DND-41 (cell line): Measurements from ENCODE around the gene CHST1.
A peak's percentile ranks its signal among the peaks of the same experiment; 100 is the strongest.

Source experiments
- ATAC-seq: fragments of 200-7000 bp; cut with Tn5 transposase; 3 replicates; pipeline ENCODE4 v1.9.1; 2021; ENCODE audit warnings: low read depth; ENCODE audit not compliant: insufficient read depth
- DNase-seq: peaks from one replicate; pipeline ENCODE4 v3.0.0-alpha.2; 2020
- H2AFZ ChIP-seq: 2 replicates; pipeline ENCODE4 v1.6.0; 2012; ENCODE audit warnings: low read depth, low read length
- H3K27ac ChIP-seq: 2 replicates; pipeline ENCODE4 v1.5.1; 2012; ENCODE audit warnings: low read length, inconsistent platforms
- H3K27me3 ChIP-seq: fragments of 200-600 bp; sonication (generic); 2 replicates; pipeline ENCODE4 v1.6.0; 2012; ENCODE audit warnings: low read length, mild to moderate bottlenecking, inconsistent platforms; ENCODE audit not compliant: insufficient read depth, poor library complexity
- H3K36me3 ChIP-seq: 2 replicates; pipeline ENCODE4 v1.5.1; 2012; ENCODE audit warnings: low read length, inconsistent platforms; ENCODE audit not compliant: insufficient read depth
- H3K4me1 ChIP-seq: 2 replicates; pipeline ENCODE4 v1.5.1; 2012; ENCODE audit warnings: mild to moderate bottlenecking, low read length; ENCODE audit not compliant: insufficient read depth
- H3K4me2 ChIP-seq: 2 replicates; pipeline ENCODE4 v1.6.0; 2012; ENCODE audit warnings: mild to moderate bottlenecking, moderate library complexity, low read length, inconsistent platforms; ENCODE audit not compliant: insufficient read depth
- H3K4me3 ChIP-seq, 2 experiments: fragments of 200-600 bp in 1 of 2; shearing (Covaris generic) in 1 of 2; 2 replicates each; pipeline ENCODE4 v1.5.1; 2012 to 2016; ENCODE audit warnings: inconsistent platforms in 2 of 2, low read length in 2 of 2, mild to moderate bottlenecking in 2 of 2, low read depth in 1 of 2, moderate library complexity in 1 of 2
- H3K79me2 ChIP-seq: 2 replicates; pipeline ENCODE4 v1.6.0; 2012; ENCODE audit warnings: low read length, inconsistent platforms; ENCODE audit not compliant: insufficient read depth
- H3K9ac ChIP-seq: 2 replicates; pipeline ENCODE4 v1.6.0; 2012; ENCODE audit warnings: low read depth, mild to moderate bottlenecking, inconsistent platforms, low read length, moderate library complexity
- H3K9me3 ChIP-seq: 2 replicates; pipeline ENCODE4 v1.5.1; 2012; ENCODE audit warnings: low read length, moderate library complexity, mild to moderate bottlenecking, inconsistent platforms; ENCODE audit not compliant: insufficient read depth, severe bottlenecking
- H4K20me1 ChIP-seq: 2 replicates; pipeline ENCODE4 v1.6.0; 2012; ENCODE audit warnings: low read length; ENCODE audit not compliant: insufficient read depth
- CTCF ChIP-seq: IDR thresholded peaks from 2 replicates; pipeline ENCODE4 v1.5.1; 2012; ENCODE audit warnings: borderline replicate concordance, low read length, moderate library complexity, mild to moderate bottlenecking; ENCODE audit not compliant: poor library complexity, severe bottlenecking; ENCODE audit errors: extremely low read depth
- EZH2 ChIP-seq: IDR thresholded peaks from 3 replicates; pipeline ENCODE4 v1.6.1; 2012; ENCODE audit warnings: borderline replicate concordance, low read depth, mild to moderate bottlenecking, moderate library complexity, low read length, inconsistent platforms; ENCODE audit not compliant: severe bottlenecking

Gene CHST1

GRCh38 chr11:45661439-45662055, 3.9 kb downstream of the CHST1 start:
- TF ChIP-seq EZH2 (no peak), CTCF (no peak)
- ATAC-seq (no peak), DNase-seq (no peak)
- Histone ChIP-seq H3K27ac (no peak overlapping the region), H3K4me2 (peak overlapping the region; percentile 87), H3K27me3 (peaks cover 28% of the 10 kb centered on the region), H2AFZ (no peak overlapping the region), H3K9ac (no peak overlapping the region), H3K4me1 (peaks cover 78% of the 10 kb centered on the region), H3K9me3 (no peaks in the 10 kb centered on the region), H4K20me1 (peaks cover 60% of the 10 kb centered on the region), H3K79me2 (peaks cover 80% of the 10 kb centered on the region), H3K36me3 (peaks cover 3% of the 10 kb centered on the region; the same call in 1 of the 2 replicates), H3K4me3 (no peak overlapping the region)

GRCh38 chr11:45660729-45661438, 4.5 kb downstream of the CHST1 start:
- peaks cover 76% of the 10 kb centered on the region for H3K4me1 ChIP-seq
- no peak overlapping the region for H3K4me3 ChIP-seq
- peak overlapping the region; percentile 5; the same call in 1 of the 2 replicates for H3K9ac ChIP-seq
- DNase-seq (no peak), ATAC-seq (no peak)
- no peak overlapping the region for H2AFZ ChIP-seq
- H3K9me3 ChIP-seq, result no peaks in the 10 kb centered on the region
- peak overlapping the region; percentile 22; the same call in 1 of the 2 replicates for H3K4me2 ChIP-seq
- H3K36me3 ChIP-seq, result peaks cover 3% of the 10 kb centered on the region; the same call in 1 of the 2 replicates
- peaks cover 83% of the 10 kb centered on the region for H3K79me2 ChIP-seq
- no peak overlapping the region for H3K27ac ChIP-seq
- TF ChIP-seq CTCF (no peak), EZH2 (no peak)
- H4K20me1 ChIP-seq, result peaks cover 54% of the 10 kb centered on the region
- H3K27me3 ChIP-seq, result peaks cover 22% of the 10 kb centered on the region

GRCh38 chr11:45659818-45660160, 5.6 kb downstream of the CHST1 start:
- peaks cover 57% of the 10 kb centered on the region for H4K20me1 ChIP-seq
- no peak overlapping the region for H3K9ac ChIP-seq
- no peak for DNase-seq

More at GRCh38 chr11:45659818-45660160, 5.6 kb downstream of the CHST1 start:
- no peak for ATAC-seq
- no peaks in the 10 kb centered on the region for H3K9me3 ChIP-seq
- H3K79me2 ChIP-seq, result peaks cover 85% of the 10 kb centered on the region
- peak overlapping the region; percentile 2; the same call in 1 of the 2 replicates for H3K4me2 ChIP-seq
- H3K27ac ChIP-seq, result no peak overlapping the region
- no peak overlapping the region for H2AFZ ChIP-seq
- TF ChIP-seq EZH2, result no peak
- no peak for TF ChIP-seq CTCF
- peaks cover 78% of the 10 kb centered on the region for H3K4me1 ChIP-seq
- peaks cover 3% of the 10 kb centered on the region; the same call in 1 of the 2 replicates for H3K36me3 ChIP-seq
- no peak overlapping the region for H3K4me3 ChIP-seq
- peaks cover 13% of the 10 kb centered on the region for H3K27me3 ChIP-seq
